A673 (cell line): Measurements from ENCODE around the gene INPP5A.

ENCODE experiments used
- CTCF ChIP-seq: fragments of 300-800, 200-600 bp; sonication (generic); conservative IDR thresholded peaks from 2 replicates; pipeline ENCODE4 v1.5.1; 2017; ENCODE audit warnings: low read depth, mild to moderate bottlenecking, antibody characterized with exemption, low read length, moderate library complexity, mixed read lengths
- EZH2 ChIP-seq: fragments of 200-600 bp; sonication (generic); IDR thresholded peaks from 2 replicates; pipeline ENCODE4 v1.6.1; 2017; ENCODE audit warnings: borderline replicate concordance, low read depth, mild to moderate bottlenecking, mixed read lengths, antibody characterized with exemption, low read length; ENCODE audit not compliant: poor library complexity, severe bottlenecking

- TF ChIP-seq CTCF = no peak
- no peak for TF ChIP-seq EZH2
Observed at GRCh38 chr10:132560241-132560731, 22.7 kb downstream of the INPP5A start.
